Ectodermal cell (in vitro differentiated cells): Measurements from ENCODE around the gene LSM14A.

ENCODE experiments used
- H3K27ac ChIP-seq: 2 replicates; pipeline ENCODE4 v1.7.0; 2013; ENCODE audit warnings: mild to moderate bottlenecking, low read depth, low read length; ENCODE audit not compliant: insufficient read depth, poor library complexity, severe bottlenecking
- H3K27me3 ChIP-seq: 2 replicates; pipeline ENCODE4 v1.7.0; 2013; ENCODE audit warnings: mild to moderate bottlenecking, low read length; ENCODE audit not compliant: insufficient read depth, control insufficient read depth, poor library complexity, severe bottlenecking
- H3K36me3 ChIP-seq: one replicate; pipeline ENCODE4 v1.7.0; 2013; ENCODE audit warnings: low read length; ENCODE audit not compliant: control insufficient read depth, insufficient read depth
- H3K4me1 ChIP-seq: one replicate; pipeline ENCODE4 v1.7.0; 2013; ENCODE audit warnings: low read length; ENCODE audit not compliant: control insufficient read depth, insufficient read depth
- H3K4me3 ChIP-seq: 2 replicates; pipeline ENCODE4 v1.7.0; 2013; ENCODE audit warnings: low read depth, low read length, control low read depth; ENCODE audit not compliant: insufficient read depth
- H3K9me3 ChIP-seq: 2 replicates; pipeline ENCODE4 v1.7.0; 2013; ENCODE audit warnings: mild to moderate bottlenecking, low read length, moderate library complexity; ENCODE audit not compliant: control insufficient read depth
- WGBS, 2 experiments: methylation state at CpG; one replicate each; pipeline ENCODE4 v1.1.7; 2013; ENCODE audit warnings: missing lambda C conversion rate in 2 of 2; 5-methylcytosine and 5-hydroxymethylcytosine counted together

The LSM14A gene

GRCh38 chr19:34176581-34176980 lies 4.3 kb downstream of the LSM14A start:
- 85 to 95% methylated on average over 1 of the region's 3 CpGs for WGBS, 2 experiments
- Histone ChIP-seq H3K4me1 (no peaks in the 10 kb centered on the region), H3K27me3 (no peaks in the 10 kb centered on the region), H3K27ac (no peak overlapping the region), H3K9me3 (no peaks in the 10 kb centered on the region), H3K4me3 (no peak overlapping the region), H3K36me3 (no peaks in the 10 kb centered on the region)

- Histone ChIP-seq H3K27me3 (no peaks in the 10 kb centered on the region), H3K36me3 (no peaks in the 10 kb centered on the region), H3K4me3 (no peak overlapping the region), H3K27ac (no peak overlapping the region), H3K4me1 (no peaks in the 10 kb centered on the region), H3K9me3 (no peaks in the 10 kb centered on the region)
- 95% methylated on average over 2 of the region's 2 CpGs for WGBS, 2 experiments
Measured at GRCh38 chr19:34178274-34178610, 5.9 kb downstream of the LSM14A start.

- Histone ChIP-seq H3K9me3 (no peaks in the 10 kb centered on the region), H3K27ac (no peak overlapping the region), H3K4me1 (no peaks in the 10 kb centered on the region), H3K27me3 (no peaks in the 10 kb centered on the region), H3K4me3 (no peak overlapping the region), H3K36me3 (no peaks in the 10 kb centered on the region)
- WGBS, 2 experiments: 100% methylated on average over 1 of the region's 2 CpGs
Measured at GRCh38 chr19:34179066-34179465, 6.8 kb downstream of the LSM14A start.

- 100% methylated on average over 1 to 2 of the region's 2 CpGs for WGBS, 2 experiments
- no peaks in the 10 kb centered on the region for H3K9me3 ChIP-seq
- no peak overlapping the region for H3K27ac ChIP-seq
- H3K36me3 ChIP-seq: no peaks in the 10 kb centered on the region
- H3K4me3 ChIP-seq: no peak overlapping the region
- no peaks in the 10 kb centered on the region for H3K4me1 ChIP-seq
- no peaks in the 10 kb centered on the region for H3K27me3 ChIP-seq
Measured at GRCh38 chr19:34180273-34180672, 8.0 kb downstream of the LSM14A start.

- WGBS, 2 experiments: 91 to 93% methylated on average over 5 of the region's 5 CpGs
Measured at GRCh38 chr19:34180709-34181108, 8.4 kb downstream of the LSM14A start.

GRCh38 chr19:34181111-34181864 lies 9.0 kb downstream of the LSM14A start:
- Histone ChIP-seq H3K36me3 (no peaks in the 10 kb centered on the region), H3K27ac (no peak overlapping the region), H3K4me1 (no peaks in the 10 kb centered on the region), H3K4me3 (no peak overlapping the region), H3K27me3 (no peaks in the 10 kb centered on the region), H3K9me3 (no peaks in the 10 kb centered on the region)
- 95 to 96% methylated on average over 5 of the region's 5 CpGs for WGBS, 2 experiments

More at GRCh38 chr19:34180709-34181108, 8.4 kb downstream of the LSM14A start:
- Histone ChIP-seq H3K4me1 (no peaks in the 10 kb centered on the region), H3K27me3 (no peaks in the 10 kb centered on the region), H3K4me3 (no peak overlapping the region), H3K9me3 (no peaks in the 10 kb centered on the region), H3K27ac (no peak overlapping the region), H3K36me3 (no peaks in the 10 kb centered on the region)

GRCh38 chr19:34182125-34182524 lies 9.8 kb downstream of the LSM14A start:
- H3K4me1 ChIP-seq: no peaks in the 10 kb centered on the region
- H3K36me3 ChIP-seq: no peaks in the 10 kb centered on the region
- no peaks in the 10 kb centered on the region for H3K27me3 ChIP-seq
- H3K4me3 ChIP-seq: no peak overlapping the region
- H3K9me3 ChIP-seq: no peaks in the 10 kb centered on the region
- H3K27ac ChIP-seq: no peak overlapping the region

- no peak overlapping the region for H3K4me3 ChIP-seq
- H3K4me1 ChIP-seq: peaks cover 1% of the 10 kb centered on the region
- no peak overlapping the region for H3K27ac ChIP-seq
- 92 to 93% methylated on average over 6 of the region's 6 CpGs for WGBS, 2 experiments
- no peaks in the 10 kb centered on the region for H3K27me3 ChIP-seq
- no peaks in the 10 kb centered on the region for H3K36me3 ChIP-seq
- no peaks in the 10 kb centered on the region for H3K9me3 ChIP-seq
Measured at GRCh38 chr19:34184880-34185491, 12.7 kb downstream of the LSM14A start.

- Histone ChIP-seq H3K27ac (no peak overlapping the region), H3K36me3 (no peaks in the 10 kb centered on the region)
- 95 to 98% methylated on average over 2 of the region's 2 CpGs for WGBS, 2 experiments
Measured at GRCh38 chr19:34186205-34186604, 13.9 kb downstream of the LSM14A start.

GRCh38 chr19:34187011-34187410 lies 14.7 kb downstream of the LSM14A start:
- no peaks in the 10 kb centered on the region for H3K36me3 ChIP-seq
- peaks cover 3% of the 10 kb centered on the region for H3K4me1 ChIP-seq
- H3K27ac ChIP-seq: no peak overlapping the region
- no peak overlapping the region for H3K4me3 ChIP-seq
- H3K9me3 ChIP-seq: no peaks in the 10 kb centered on the region
- H3K27me3 ChIP-seq: no peaks in the 10 kb centered on the region
- WGBS, 2 experiments: 94 to 97% methylated on average over 8 of the region's 8 CpGs

More at GRCh38 chr19:34186205-34186604, 13.9 kb downstream of the LSM14A start:
- H3K27me3 ChIP-seq: no peaks in the 10 kb centered on the region
- H3K4me3 ChIP-seq: no peak overlapping the region
- H3K9me3 ChIP-seq: no peaks in the 10 kb centered on the region
- H3K4me1 ChIP-seq: peaks cover 3% of the 10 kb centered on the region
